BE2C (cell line): Measurements from ENCODE around the gene TRIM68. TPM values are rescaled to one million over a fixed set of nuclear protein-coding genes. Genes with fewer than 3 reads are reported as not detected.

Source experiments
- DNase-seq: peaks from one replicate; pipeline ENCODE4 v3.0.0-alpha.2; 2020
- H3K27me3 ChIP-seq: fragments of 250-450 bp; sonication (Bioruptor Pico); 2 replicates; pipeline ENCODE4 v1.5.1; 2020; ENCODE audit warnings: mild to moderate bottlenecking
- H3K36me3 ChIP-seq: fragments of 250-450 bp; sonication (Bioruptor Pico); 2 replicates; pipeline ENCODE4 v1.5.1; 2020; ENCODE audit warnings: mild to moderate bottlenecking
- H3K4me1 ChIP-seq: fragments of 250-450 bp; sonication (Bioruptor Pico); 2 replicates; pipeline ENCODE4 v1.5.1; 2020
- H3K4me3 ChIP-seq: 2 replicates; pipeline ENCODE4 v1.5.1; 2011; ENCODE audit warnings: low read depth, low read length
- H3K9me3 ChIP-seq: fragments of 250-450 bp; sonication (Bioruptor Pico); 2 replicates; pipeline ENCODE4 v1.5.1; 2020
- polyA plus RNA-seq: library from polyadenylated mRNA; unstranded; fragments of >200 nt; gene quantifications from one replicate; pipeline ENCODE4 v1.2.1, GENCODE V29; 2012; ENCODE audit warnings: low read depth, missing spikeins; ENCODE audit not compliant: insufficient read length, insufficient read depth
- TF ChIP-seq, protein P1 (sequence below): IDR thresholded peaks from 2 replicates; pipeline ENCODE4 v1.5.1; 2012; ENCODE audit warnings: mild to moderate bottlenecking, low read depth, low read length

Gene TRIM68
- 2.5 TPM for polyA plus RNA-seq

DNA sequence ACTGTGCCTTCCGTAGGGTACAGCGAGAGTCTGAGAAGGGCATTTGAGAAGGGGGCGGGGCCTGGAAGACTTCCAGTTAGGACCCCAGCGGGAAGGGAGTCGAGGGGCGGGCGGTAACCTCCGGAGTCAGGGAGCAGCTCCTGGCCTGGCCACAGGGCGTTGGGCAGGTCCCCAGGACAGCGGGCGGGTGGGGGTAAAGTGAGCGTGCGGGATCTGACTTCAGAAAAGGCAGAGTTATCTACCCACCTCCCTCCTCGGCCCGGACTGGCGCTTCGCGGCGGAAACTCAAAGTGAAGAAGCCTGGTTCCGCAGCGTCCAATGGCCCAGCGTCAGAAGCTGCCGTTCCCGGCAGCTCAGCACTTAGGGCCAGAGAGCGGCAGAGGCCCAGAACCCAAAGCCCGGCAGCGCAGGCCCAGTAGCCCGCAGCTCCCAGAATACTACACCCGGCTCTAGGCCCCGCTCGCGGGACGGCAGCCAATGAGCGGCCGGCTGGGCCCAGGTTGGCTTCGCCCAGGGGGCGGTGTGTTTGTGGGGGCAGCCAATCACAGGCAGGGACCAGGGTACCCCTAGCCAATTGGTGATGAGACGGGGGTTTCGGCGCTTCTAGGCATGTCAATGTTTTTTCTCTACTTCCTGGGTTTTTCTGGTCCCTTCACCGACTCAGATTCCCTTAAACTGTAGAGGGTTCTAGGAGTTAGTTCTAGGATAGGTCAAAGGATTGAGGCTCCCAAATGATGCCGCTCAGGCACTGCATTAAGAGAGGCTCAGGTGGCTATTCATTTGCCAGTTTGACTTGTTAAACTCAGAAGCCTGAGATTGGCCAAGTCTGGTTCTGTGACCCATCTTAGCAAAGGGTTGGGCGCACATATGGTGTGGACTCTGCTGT is at the start of gene TRIM68:
Gene TRIM68, minus strand, starts transcription at position 451 of the 886 bp plus-strand sequence. CDS start 2,727 bp downstream, outside the sequence.
- H3K4me1 ChIP-seq, result no peaks in the 10 kb centered on the region
- H3K36me3 ChIP-seq, result no peaks in the 10 kb centered on the region
- no peaks in the 10 kb centered on the region for H3K9me3 ChIP-seq
- peak; percentile 90 for DNase-seq
- H3K4me3 ChIP-seq, result peak within 1 kb of the TSS; percentile 61
- no peaks in the 10 kb centered on the region for H3K27me3 ChIP-seq
- TF ChIP-seq, protein P1, sequence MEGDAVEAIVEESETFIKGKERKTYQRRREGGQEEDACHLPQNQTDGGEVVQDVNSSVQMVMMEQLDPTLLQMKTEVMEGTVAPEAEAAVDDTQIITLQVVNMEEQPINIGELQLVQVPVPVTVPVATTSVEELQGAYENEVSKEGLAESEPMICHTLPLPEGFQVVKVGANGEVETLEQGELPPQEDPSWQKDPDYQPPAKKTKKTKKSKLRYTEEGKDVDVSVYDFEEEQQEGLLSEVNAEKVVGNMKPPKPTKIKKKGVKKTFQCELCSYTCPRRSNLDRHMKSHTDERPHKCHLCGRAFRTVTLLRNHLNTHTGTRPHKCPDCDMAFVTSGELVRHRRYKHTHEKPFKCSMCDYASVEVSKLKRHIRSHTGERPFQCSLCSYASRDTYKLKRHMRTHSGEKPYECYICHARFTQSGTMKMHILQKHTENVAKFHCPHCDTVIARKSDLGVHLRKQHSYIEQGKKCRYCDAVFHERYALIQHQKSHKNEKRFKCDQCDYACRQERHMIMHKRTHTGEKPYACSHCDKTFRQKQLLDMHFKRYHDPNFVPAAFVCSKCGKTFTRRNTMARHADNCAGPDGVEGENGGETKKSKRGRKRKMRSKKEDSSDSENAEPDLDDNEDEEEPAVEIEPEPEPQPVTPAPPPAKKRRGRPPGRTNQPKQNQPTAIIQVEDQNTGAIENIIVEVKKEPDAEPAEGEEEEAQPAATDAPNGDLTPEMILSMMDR, result no peak

DNA sequence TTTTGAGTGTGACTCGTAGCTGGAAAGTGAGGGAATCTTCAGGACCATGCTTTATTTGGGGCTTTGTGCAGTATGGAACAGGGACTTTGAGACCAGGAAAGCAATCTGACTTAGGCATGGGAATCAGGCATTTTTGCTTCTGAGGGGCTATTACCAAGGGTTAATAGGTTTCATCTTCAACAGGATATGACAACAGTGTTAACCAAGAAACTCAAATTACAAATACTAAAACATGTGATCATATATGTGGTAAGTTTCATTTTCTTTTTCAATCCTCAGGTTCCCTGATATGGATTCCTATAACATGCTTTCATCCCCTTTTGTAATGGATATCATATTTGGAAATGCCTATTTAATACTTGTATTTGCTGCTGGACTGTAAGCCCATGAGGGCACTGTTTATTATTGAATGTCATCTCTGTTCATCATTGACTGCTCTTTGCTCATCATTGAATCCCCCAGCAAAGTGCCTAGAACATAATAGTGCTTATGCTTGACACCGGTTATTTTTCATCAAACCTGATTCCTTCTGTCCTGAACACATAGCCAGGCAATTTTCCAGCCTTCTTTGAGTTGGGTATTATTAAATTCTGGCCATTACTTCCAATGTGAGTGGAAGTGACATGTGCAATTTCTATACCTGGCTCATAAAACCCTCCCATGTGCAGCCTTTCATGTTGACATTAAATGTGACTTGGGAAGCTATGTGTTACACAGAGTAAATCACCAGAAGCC is 46.8 kb upstream of the TRIM68 start:
- Histone ChIP-seq H3K4me1 (no peaks in the 10 kb centered on the region), H3K9me3 (no peaks in the 10 kb centered on the region), H3K4me3 (no peak overlapping the region), H3K36me3 (no peaks in the 10 kb centered on the region), H3K27me3 (no peaks in the 10 kb centered on the region)
- no peak for DNase-seq
- TF ChIP-seq, protein P1, result no peak

- TF ChIP-seq, protein P1, result no peak
- no peaks in the 10 kb centered on the region for H3K4me1 ChIP-seq
- no peaks in the 10 kb centered on the region for H3K27me3 ChIP-seq
- H3K36me3 ChIP-seq, result no peaks in the 10 kb centered on the region
- H3K9me3 ChIP-seq, result no peaks in the 10 kb centered on the region
- DNase-seq, result no peak
- no peak overlapping the region for H3K4me3 ChIP-seq
Measured at GRCh38 chr11:4647766-4648165, 39.7 kb upstream of the TRIM68 start.

GRCh38 chr11:4645974-4646373 is 37.9 kb upstream of the TRIM68 start:
- no peak for DNase-seq
- H3K27me3 ChIP-seq, result no peaks in the 10 kb centered on the region
- H3K9me3 ChIP-seq, result no peaks in the 10 kb centered on the region
- no peaks in the 10 kb centered on the region for H3K36me3 ChIP-seq
- TF ChIP-seq, protein P1, result no peak
- no peak overlapping the region for H3K4me3 ChIP-seq
- H3K4me1 ChIP-seq, result no peaks in the 10 kb centered on the region

DNA sequence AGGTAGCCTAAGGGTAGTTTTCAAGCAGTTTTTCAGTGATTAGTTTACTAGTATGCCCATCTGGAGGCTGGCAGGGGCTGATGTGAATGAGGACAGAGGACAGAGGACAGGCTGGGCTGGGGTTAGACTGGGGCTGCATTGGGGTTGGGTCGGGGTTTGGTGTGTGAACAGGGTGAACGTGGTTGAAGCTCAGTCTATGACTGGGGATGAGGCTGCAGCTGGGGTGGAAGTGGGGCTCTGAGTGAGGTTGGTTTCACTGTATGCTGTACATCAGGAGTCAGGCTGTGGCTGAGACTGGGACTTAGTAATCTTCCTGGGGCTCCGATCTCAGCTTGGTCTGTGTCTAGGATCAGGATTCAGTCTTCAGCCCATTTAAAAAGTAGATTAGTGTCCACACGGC is 36.2 kb upstream of the TRIM68 start:
- no peaks in the 10 kb centered on the region for H3K4me1 ChIP-seq
- H3K4me3 ChIP-seq, result no peak overlapping the region
- TF ChIP-seq, protein P1, result no peak
- H3K27me3 ChIP-seq, result no peaks in the 10 kb centered on the region
- DNase-seq, result no peak
- no peaks in the 10 kb centered on the region for H3K36me3 ChIP-seq
- no peaks in the 10 kb centered on the region for H3K9me3 ChIP-seq
